ENCODE data around the gene PLEKHM2. TPM values are rescaled to one million over a fixed set of nuclear protein-coding genes. Genes with fewer than 3 reads are reported as not detected.

Gene PLEKHM2
- total RNA-seq, 4 donors from 2014 or later: 34.4 to 81.1 (median 50.0) TPM

GRCh38 chr1:15663925-15664324, 20.2 kb upstream of the PLEKHM2 start:
- DNase-seq (ENCODE audit: low spot score): no peak
- no peak for ATAC-seq (ENCODE audit: low FRiP score)
- TF ChIP-seq CTCF (IDR thresholded peaks at IDR 0.05): no peak

GRCh38 chr1:15667362-15667761, 16.8 kb upstream of the PLEKHM2 start:
- no peak for DNase-seq (ENCODE audit: low spot score)
- no peak for TF ChIP-seq CTCF (IDR thresholded peaks at IDR 0.05)
- no peak for ATAC-seq (ENCODE audit: low FRiP score)

GRCh38 chr1:15668089-15668754, 15.9 kb upstream of the PLEKHM2 start:
- TF ChIP-seq CTCF (IDR thresholded peaks at IDR 0.05): no peak
- ATAC-seq (ENCODE audit: low FRiP score): no peak
- DNase-seq (ENCODE audit: low spot score): no peak

- TF ChIP-seq CTCF (IDR thresholded peaks at IDR 0.05): no peak
- no peak for ATAC-seq (ENCODE audit: low FRiP score)
- no peak for DNase-seq (ENCODE audit: low spot score)
Observed at GRCh38 chr1:15669074-15669473, 15.0 kb upstream of the PLEKHM2 start.

GRCh38 chr1:15669864-15670263, 14.3 kb upstream of the PLEKHM2 start:
- no peak for TF ChIP-seq CTCF (IDR thresholded peaks at IDR 0.05)
- DNase-seq (ENCODE audit: low spot score): no peak
- ATAC-seq (ENCODE audit: low FRiP score): no peak

- no peak for DNase-seq (ENCODE audit: low spot score)
- ATAC-seq (ENCODE audit: low FRiP score): no peak
- no peak for TF ChIP-seq CTCF (IDR thresholded peaks at IDR 0.05)
Observed at GRCh38 chr1:15671430-15671829, 12.7 kb upstream of the PLEKHM2 start.

- no peak for ATAC-seq (ENCODE audit: low FRiP score)
- no peak for TF ChIP-seq CTCF (IDR thresholded peaks at IDR 0.05)
- DNase-seq (ENCODE audit: low spot score): no peak
Observed at GRCh38 chr1:15674386-15675159, 9.5 kb upstream of the PLEKHM2 start.
